ENCODE data around the gene NAT8L.

NAT8L gene

DNA sequence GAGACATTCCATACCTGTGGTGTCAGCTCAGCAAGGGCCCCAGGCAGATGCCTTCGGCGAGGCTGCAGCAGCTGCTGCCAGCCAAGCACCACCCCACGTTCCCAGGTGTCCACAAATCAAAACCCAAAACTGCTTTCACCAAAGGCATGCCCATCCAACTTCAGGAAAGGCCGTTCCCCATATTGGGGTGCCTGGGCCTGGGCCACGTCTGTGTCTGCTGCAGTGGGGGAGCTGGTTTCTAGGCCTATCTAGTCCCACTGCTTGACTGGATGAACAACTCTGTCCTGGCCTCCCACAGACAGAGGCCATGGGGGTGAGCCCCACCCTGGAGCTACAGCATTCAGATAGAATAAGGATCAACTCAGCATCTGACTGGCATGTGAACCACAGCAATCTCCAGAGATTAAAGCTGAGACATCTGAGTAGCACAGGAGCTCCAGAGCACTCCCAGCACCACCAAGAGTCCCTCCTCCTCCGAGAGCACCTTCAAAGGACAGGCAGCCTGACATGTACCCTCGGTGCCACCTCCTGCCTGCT, 37.0 kb downstream of the NAT8L start:
- no peak for DNase-seq

DNA sequence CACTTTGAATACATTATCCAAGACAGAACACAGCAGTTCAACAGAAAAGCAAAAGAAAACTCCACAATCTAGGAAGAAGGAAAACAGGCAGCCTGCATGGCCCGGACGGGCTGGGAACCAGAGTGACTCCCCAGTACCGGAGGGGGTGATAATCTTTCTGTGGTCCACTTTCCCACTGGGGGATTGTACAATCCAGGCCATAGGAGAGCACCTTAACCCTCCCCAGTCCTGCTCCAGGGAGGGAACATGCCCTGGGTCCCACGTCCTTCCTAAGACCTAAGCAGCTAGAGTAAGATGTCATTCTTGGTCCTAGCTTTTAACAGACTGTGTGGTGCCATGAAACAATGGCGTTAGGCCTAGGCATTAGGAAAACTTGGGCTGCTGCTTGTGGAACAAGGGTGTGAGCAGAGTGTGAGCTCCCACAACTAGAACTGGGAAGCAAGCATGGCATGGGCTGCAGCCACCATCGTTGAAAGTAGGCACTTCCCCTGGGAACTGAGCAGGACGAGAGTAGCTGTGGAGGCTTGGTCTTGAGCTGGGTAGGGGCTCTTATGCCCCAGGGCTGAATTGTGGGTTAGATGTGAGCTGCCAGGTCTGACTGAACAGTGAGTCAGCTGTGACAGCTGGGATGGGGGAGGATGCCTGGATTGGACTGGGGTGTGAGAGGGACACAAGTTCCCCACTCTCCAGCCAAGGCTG, 42.4 kb downstream of the NAT8L start:
- DNase-seq: no peak

- DNase-seq: no peak
Measured at GRCh38 chr4:2102045-2102883, 43.1 kb downstream of the NAT8L start.

GRCh38 chr4:2103127-2103842, 44.2 kb downstream of the NAT8L start:
- no peak for DNase-seq

DNA sequence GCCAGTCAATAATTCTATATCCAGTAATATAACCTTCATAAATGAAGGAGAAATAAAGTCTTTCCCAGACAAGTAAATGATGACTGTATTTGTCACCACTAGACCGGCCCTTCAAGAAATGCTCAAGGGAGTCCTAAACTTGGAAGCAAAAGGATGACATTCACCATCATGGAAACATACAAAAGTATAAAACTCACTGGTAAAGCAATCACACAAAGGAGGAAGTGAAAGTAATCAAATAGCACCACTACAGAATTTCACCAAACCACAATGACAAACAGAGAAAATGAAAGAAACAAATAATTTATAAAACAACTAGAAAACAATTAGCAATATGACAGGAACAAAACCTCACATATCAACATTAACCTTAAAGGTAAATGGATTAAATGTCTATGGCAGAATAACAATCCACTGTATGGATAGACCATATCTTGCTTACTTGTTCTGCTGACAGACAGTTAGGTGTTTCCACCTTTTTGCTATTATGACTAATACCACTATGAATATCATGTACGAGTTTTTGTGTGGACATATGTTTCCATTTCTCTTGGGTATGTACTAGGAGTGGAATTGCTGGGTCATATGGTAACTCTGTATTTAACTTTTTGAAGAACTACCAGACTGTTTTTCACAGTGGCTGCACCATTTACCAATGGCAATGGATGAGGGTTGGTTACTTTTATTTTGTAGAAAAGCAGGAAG, 44.9 kb downstream of the NAT8L start:
- no peak for DNase-seq

DNA sequence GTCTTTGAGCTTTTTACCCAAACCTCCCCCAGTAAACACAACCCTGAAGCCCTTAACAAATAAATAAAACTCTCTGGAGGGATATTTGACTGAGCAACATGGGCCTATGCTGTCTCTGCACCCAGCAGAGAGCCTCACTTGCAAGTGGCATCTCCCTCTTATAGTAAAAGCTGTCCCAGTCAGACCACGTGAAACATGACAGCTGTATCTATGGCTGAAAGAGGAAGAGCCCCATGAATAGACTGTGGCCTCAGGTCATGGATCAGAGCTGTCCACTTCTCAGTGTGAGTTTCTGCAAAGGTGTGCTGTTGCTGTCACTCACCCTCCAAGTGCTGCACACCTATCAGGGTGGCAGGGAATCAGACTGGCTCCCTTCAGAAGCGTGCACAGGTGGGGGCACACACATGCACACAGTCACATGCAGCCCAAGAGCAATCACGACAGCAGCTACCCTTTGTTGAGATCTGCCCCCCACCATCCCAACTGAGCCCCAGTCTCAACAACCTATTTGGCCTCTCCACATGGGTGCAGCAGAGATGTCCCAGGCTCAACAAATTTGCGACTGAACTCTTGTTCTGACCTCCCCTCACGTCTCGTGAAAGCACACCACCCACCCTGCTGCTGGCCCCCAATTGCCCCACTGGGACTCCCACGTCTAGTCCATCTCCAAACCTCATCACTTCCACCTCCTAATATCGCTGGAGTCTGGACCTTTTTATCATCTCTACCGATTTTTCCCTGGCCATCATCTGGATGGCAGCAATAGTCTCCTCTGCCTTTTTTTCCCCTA, 45.6 kb downstream of the NAT8L start:
- DNase-seq: no peak

- no peak for DNase-seq
Measured at GRCh38 chr4:2105559-2105958, 46.4 kb downstream of the NAT8L start.

- no peak for DNase-seq
Measured at GRCh38 chr4:2116687-2117400, 57.7 kb downstream of the NAT8L start.

Measured in NCI-H146 (cell line).